Kidney (tissue), 14 donors: Measurements from ENCODE around the gene PPM1L. TPM values are rescaled to one million over a fixed set of nuclear protein-coding genes. Genes with fewer than 3 reads are reported as not detected.
A peak's percentile ranks its signal among the peaks of the same experiment; 100 is the strongest.

Experiments
- DNase-seq, 5 donors: peaks; one replicate each; pipeline ENCODE4 v3.0.0-alpha.2; 2013 to 2020
- FAIRE-seq: peaks from 2 replicates; lab custom pipeline; 2012; peaks lifted over from hg19 to GRCh38; lab: Jason Lieb, UNC
- H3K27ac ChIP-seq, 2 donors: one replicate each; pipeline ENCODE4 v1.7.0; 2013; ENCODE audit warnings: low read depth in 2 of 2, low read length in 2 of 2, inconsistent platforms in 1 of 2
- H3K27me3 ChIP-seq: one replicate; pipeline ENCODE4 v1.7.1; 2013; ENCODE audit warnings: low read length, inconsistent platforms; ENCODE audit not compliant: control insufficient read depth, insufficient read depth
- H3K36me3 ChIP-seq, 3 donors: one replicate each; pipeline versions ENCODE4 v1.7.0 to v1.7.1; 2013; ENCODE audit warnings: low read length in 3 of 3, control low read depth in 1 of 3, inconsistent platforms in 1 of 3; ENCODE audit not compliant: insufficient read depth in 3 of 3, control insufficient read depth in 2 of 3
- H3K4me1 ChIP-seq, 3 donors: one replicate each; pipeline versions ENCODE4 v1.7.0 to v1.7.1; 2013; ENCODE audit warnings: low read length in 3 of 3, inconsistent platforms in 1 of 3, low read depth in 1 of 3; ENCODE audit not compliant: control insufficient read depth in 2 of 3, insufficient read depth in 2 of 3
- H3K4me3 ChIP-seq, 3 donors: one replicate each; pipeline versions ENCODE4 v1.7.0 to v1.8.1; 2013; ENCODE audit warnings: low read length in 3 of 3, control low read depth in 1 of 3, inconsistent platforms in 1 of 3
- H3K9ac ChIP-seq, 3 donors: one replicate each; pipeline versions ENCODE4 v1.7.0 to v1.7.1; 2013; ENCODE audit warnings: low read length in 3 of 3, control low read depth in 1 of 3, inconsistent platforms in 1 of 3
- H3K9me3 ChIP-seq, 3 donors: one replicate each; pipeline versions ENCODE4 v1.7.0 to v1.7.1; 2013; ENCODE audit warnings: low read length in 3 of 3, control low read depth in 1 of 3, inconsistent platforms in 1 of 3; ENCODE audit not compliant: control insufficient read depth in 2 of 3, insufficient read depth in 1 of 3
- CTCF ChIP-seq: IDR thresholded peaks from 3 replicates; pipeline ENCODE4 v1.5.1; 2012; ENCODE audit warnings: mild to moderate bottlenecking, moderate library complexity, borderline replicate concordance; ENCODE audit not compliant: insufficient read depth; ENCODE audit errors: extremely low read depth
- intact Hi-C: fragments of 100-400 bp; cut with DNase I; formaldehyde crosslinking; loops from one replicate; pipeline ENCODE4 v1.11.1; 2022
- polyA plus RNA-seq: library from polyadenylated mRNA; stranded (reverse); fragments of 350-450 nt; fragmentation: Illumina TruSeq; extraction: RNeasy Lipid Tissue Mini Kit (QIAGEN cat#74804); gene quantifications from one replicate; pipeline ENCODE4 v1.2.3, GENCODE V29; 2014; ENCODE audit warnings: low read depth, low replicate concordance; ENCODE audit not compliant: insufficient read depth
- total RNA-seq: library from RNA; stranded (reverse); fragmentation: NEBNext Ultra II Directional; extraction: Animal tissue kit (Norgen Biotek cat#: 25700); gene quantifications from one replicate; pipeline ENCODE4 v1.2.1, GENCODE V29; 2021
- donor health status: control.
- donor health status: control.
- donor health status: control.
- donor health status: control.
- donor health status: control.
- donor health status: DM: yes; HTN: yes; CAD: no.
- donor health status: Normal renal cell carcinoma (clear cell type).

Gene PPM1L
- total and polyA plus RNA-seq, 2 donors from 2014 or later: 2.8 to 13.8 TPM

- no peak for FAIRE-seq
- TF ChIP-seq CTCF: no peak
- Histone ChIP-seq H3K4me1 (no peaks in the 10 kb centered on the region), H3K27me3 (no peaks in the 10 kb centered on the region), H3K36me3 (no peaks in the 10 kb centered on the region), H3K27ac (no peak overlapping the region), H3K4me3 (no peak overlapping the region), H3K9me3 (no peaks in the 10 kb centered on the region), H3K9ac (no peak overlapping the region)
- intact Hi-C loops: no loop called here
- DNase-seq: no peak
Observed at GRCh38 chr3:160747422-160747821, 8.6 kb upstream of the PPM1L start.

GRCh38 chr3:160748231-160748630 lies 7.8 kb upstream of the PPM1L start:
- no peak for FAIRE-seq

GRCh38 chr3:160748787-160749186 lies 7.2 kb upstream of the PPM1L start:
- Histone ChIP-seq H3K9ac (no peak overlapping the region), H3K9me3 (no peaks in the 10 kb centered on the region), H3K36me3 (no peaks in the 10 kb centered on the region), H3K27me3 (no peaks in the 10 kb centered on the region), H3K4me1 (no peaks in the 10 kb centered on the region), H3K4me3 (no peak overlapping the region), H3K27ac (no peak overlapping the region)
- DNase-seq (peak in 2 of 5 donors; percentile 7 to 14), FAIRE-seq (peak; percentile 38)
- TF ChIP-seq CTCF: no peak
- intact Hi-C loops: no loop called here

More at GRCh38 chr3:160748231-160748630, 7.8 kb upstream of the PPM1L start:
- DNase-seq: no peak
- Histone ChIP-seq H3K9me3 (no peaks in the 10 kb centered on the region), H3K4me1 (no peaks in the 10 kb centered on the region), H3K27ac (no peak overlapping the region), H3K27me3 (no peaks in the 10 kb centered on the region), H3K36me3 (no peaks in the 10 kb centered on the region), H3K9ac (no peak overlapping the region), H3K4me3 (no peak overlapping the region)
- TF ChIP-seq CTCF: no peak
- intact Hi-C loops: no loop called here

DNA sequence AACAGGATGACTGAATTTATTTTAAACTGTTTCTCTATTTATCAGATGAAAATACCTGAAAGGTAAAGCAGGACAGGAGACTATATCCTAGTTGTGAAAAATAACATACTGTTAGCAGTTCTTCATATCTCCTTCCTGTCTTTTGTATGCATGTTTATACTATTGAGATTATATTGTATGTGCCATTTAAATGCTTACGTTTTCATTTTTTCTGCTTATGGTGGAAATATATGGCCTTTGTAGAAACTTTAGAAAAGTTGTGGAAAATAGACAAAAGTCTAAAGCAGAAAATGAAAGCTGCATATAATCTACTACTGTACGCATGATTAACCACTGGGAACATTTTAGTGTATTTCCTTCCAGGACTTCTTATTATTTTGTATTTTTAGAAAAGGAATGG lies 2.1 kb upstream of the PPM1L start:
- DNase-seq: no peak
- no peaks in the 10 kb centered on the region for H3K9me3 ChIP-seq
- intact Hi-C loops: no loop called here
- TF ChIP-seq CTCF: no peak
- H3K27ac ChIP-seq: peak overlapping the region in 1 of 2 donors; percentile 95
- no peak for FAIRE-seq
- peak overlapping the region in 2 of 3 donors; percentile 70 to 76 for H3K9ac ChIP-seq
- peak overlapping the region; percentile 80 to 91 (median 86) for H3K4me3 ChIP-seq
- no peaks in the 10 kb centered on the region for H3K36me3 ChIP-seq
- peaks cover 0 to 6% (median 4%) of the 10 kb centered on the region in 3 donors for H3K4me1 ChIP-seq
- no peaks in the 10 kb centered on the region for H3K27me3 ChIP-seq
